KOPT-K1 (cell line): ENCODE results near the gene TENM4.

Experiments used
- H3K27ac ChIP-seq: fragments of 200-600 bp; sonication (generic); 2 replicates; pipeline ENCODE4 v1.5.1; 2016; ENCODE audit warnings: antibody characterized with exemption, mild to moderate bottlenecking, low read depth, low read length; ENCODE audit not compliant: poor library complexity, severe bottlenecking
- H3K36me3 ChIP-seq: fragments of 200-600 bp; sonication (generic); 2 replicates; pipeline ENCODE4 v1.5.1; 2017; ENCODE audit warnings: antibody characterized with exemption, mild to moderate bottlenecking, low read length, moderate library complexity; ENCODE audit not compliant: insufficient read depth
- H3K9me3 ChIP-seq: fragments of 200-600 bp; sonication (generic); 2 replicates; pipeline ENCODE4 v1.5.1; 2017; ENCODE audit warnings: antibody characterized with exemption, low read length, mild to moderate bottlenecking; ENCODE audit not compliant: insufficient read depth, poor library complexity, severe bottlenecking

The TENM4 gene

GRCh38 chr11:78967811-78968210 lies 473.0 kb downstream of the TENM4 start:
- H3K36me3 ChIP-seq = no peaks in the 10 kb centered on the region

GRCh38 chr11:78965432-78965831 lies 475.4 kb downstream of the TENM4 start:
- Histone ChIP-seq H3K36me3 (no peaks in the 10 kb centered on the region), H3K27ac (no peak overlapping the region), H3K9me3 (no peaks in the 10 kb centered on the region)

More at GRCh38 chr11:78967811-78968210, 473.0 kb downstream of the TENM4 start:
- Histone ChIP-seq H3K27ac (no peak overlapping the region), H3K9me3 (no peaks in the 10 kb centered on the region)

DNA sequence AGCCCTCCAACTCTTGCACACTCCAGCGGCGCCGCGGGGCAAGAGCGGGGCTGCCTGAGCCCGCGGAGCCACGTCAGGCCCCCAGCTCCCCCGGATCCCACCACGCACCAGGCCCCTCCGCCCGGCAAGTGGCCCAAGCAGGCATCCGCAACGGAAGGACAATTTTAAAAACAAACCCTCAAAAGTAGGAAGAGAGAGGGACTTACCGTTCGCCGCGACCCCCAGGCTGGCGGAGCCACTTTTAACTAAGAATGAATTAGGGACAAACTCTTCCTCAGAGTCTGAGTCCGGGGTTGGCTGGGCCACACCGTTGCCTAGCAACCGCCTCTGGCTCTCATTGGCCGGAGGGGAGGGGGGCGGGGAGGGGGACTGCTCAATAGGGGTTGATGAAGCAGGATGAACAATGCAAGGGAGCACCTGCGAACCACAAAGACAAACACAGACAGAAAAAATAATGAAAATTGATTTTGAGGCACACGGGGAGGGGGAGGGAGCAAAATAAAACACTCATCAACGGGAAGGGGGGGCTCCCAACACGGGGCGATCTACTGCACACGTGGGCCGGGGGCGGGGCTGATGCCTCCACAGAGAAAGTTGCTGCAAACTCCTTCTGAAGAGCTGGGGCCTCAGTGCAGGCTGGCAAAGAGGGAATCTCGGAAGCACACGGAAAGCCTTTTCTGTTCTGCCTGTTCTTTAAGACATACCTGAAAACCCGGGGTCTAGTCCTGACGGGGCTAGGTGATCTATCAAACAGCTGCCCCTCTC lies 478.7 kb downstream of the TENM4 start:
- H3K27ac ChIP-seq = no peak overlapping the region
- H3K9me3 ChIP-seq = no peaks in the 10 kb centered on the region

DNA sequence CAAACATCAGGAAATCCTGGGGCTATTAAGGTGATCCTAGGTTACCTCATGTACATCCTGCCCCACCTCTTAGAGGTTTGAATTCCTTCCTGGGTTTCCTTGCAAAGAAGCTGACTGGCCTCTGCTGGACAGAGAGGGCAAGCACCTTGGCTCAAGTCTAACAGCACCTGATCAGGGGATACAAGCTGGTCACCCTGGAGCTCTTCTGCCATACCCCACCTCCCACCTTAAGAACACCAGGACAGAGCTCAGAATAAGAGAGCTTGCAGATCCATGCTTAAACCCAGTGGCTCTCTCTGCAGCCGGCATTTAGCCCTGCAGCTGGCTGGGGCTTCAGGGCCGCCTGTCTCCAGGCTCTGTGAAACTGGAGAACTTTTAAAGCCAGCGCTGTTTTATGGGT lies 479.6 kb downstream of the TENM4 start:
- Histone ChIP-seq H3K36me3 (no peaks in the 10 kb centered on the region), H3K9me3 (no peaks in the 10 kb centered on the region), H3K27ac (no peak overlapping the region)

More for the DNA sequence above, 478.7 kb downstream of the TENM4 start:
- no peaks in the 10 kb centered on the region for H3K36me3 ChIP-seq

GRCh38 chr11:78958444-78958843 lies 482.4 kb downstream of the TENM4 start:
- Histone ChIP-seq H3K36me3 (no peaks in the 10 kb centered on the region), H3K9me3 (no peaks in the 10 kb centered on the region), H3K27ac (no peak overlapping the region)

- Histone ChIP-seq H3K27ac (no peak overlapping the region), H3K36me3 (no peaks in the 10 kb centered on the region), H3K9me3 (no peaks in the 10 kb centered on the region)
Measured at GRCh38 chr11:78957476-78958245, 483.2 kb downstream of the TENM4 start.

- no peaks in the 10 kb centered on the region for H3K9me3 ChIP-seq
- H3K36me3 ChIP-seq = no peaks in the 10 kb centered on the region
- H3K27ac ChIP-seq = no peak overlapping the region
Measured at GRCh38 chr11:78954696-78955095, 486.1 kb downstream of the TENM4 start.

- no peaks in the 10 kb centered on the region for H3K9me3 ChIP-seq
- H3K36me3 ChIP-seq = no peaks in the 10 kb centered on the region
- no peak overlapping the region for H3K27ac ChIP-seq
Measured at GRCh38 chr11:78954261-78954660, 486.6 kb downstream of the TENM4 start.

DNA sequence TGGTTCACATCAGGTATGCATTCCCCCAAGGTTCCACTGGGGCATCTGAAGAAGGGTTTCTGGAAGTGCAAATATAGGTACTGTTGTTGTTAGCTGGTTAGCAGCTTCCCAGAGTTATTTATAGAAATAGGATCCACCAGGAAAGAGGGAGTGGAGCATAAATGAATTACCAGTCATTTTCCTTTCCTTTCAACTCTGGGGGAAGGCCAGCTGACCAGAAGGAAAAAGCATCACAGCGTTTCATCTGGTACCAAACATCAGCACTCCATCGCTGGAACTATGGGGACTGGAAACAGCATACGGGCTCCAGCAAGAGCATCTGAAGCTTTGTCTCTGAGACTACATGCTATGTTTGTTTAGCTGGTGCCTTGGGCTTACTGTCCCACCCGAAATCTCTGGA lies 487.9 kb downstream of the TENM4 start:
- H3K36me3 ChIP-seq = no peaks in the 10 kb centered on the region
- H3K9me3 ChIP-seq = no peaks in the 10 kb centered on the region
- H3K27ac ChIP-seq = no peak overlapping the region

GRCh38 chr11:78952175-78952574 lies 488.7 kb downstream of the TENM4 start:
- H3K9me3 ChIP-seq = no peaks in the 10 kb centered on the region
- no peak overlapping the region for H3K27ac ChIP-seq
- no peaks in the 10 kb centered on the region for H3K36me3 ChIP-seq

- Histone ChIP-seq H3K36me3 (no peaks in the 10 kb centered on the region), H3K27ac (no peak overlapping the region), H3K9me3 (no peaks in the 10 kb centered on the region)
Measured at GRCh38 chr11:78949976-78950690, 490.7 kb downstream of the TENM4 start.

GRCh38 chr11:78946945-78947902 lies 493.6 kb downstream of the TENM4 start:
- Histone ChIP-seq H3K36me3 (no peaks in the 10 kb centered on the region), H3K27ac (no peak overlapping the region), H3K9me3 (no peaks in the 10 kb centered on the region)

GRCh38 chr11:78943841-78944240 lies 497.0 kb downstream of the TENM4 start:
- H3K27ac ChIP-seq = no peak overlapping the region
- H3K36me3 ChIP-seq = no peaks in the 10 kb centered on the region
- no peaks in the 10 kb centered on the region for H3K9me3 ChIP-seq

DNA sequence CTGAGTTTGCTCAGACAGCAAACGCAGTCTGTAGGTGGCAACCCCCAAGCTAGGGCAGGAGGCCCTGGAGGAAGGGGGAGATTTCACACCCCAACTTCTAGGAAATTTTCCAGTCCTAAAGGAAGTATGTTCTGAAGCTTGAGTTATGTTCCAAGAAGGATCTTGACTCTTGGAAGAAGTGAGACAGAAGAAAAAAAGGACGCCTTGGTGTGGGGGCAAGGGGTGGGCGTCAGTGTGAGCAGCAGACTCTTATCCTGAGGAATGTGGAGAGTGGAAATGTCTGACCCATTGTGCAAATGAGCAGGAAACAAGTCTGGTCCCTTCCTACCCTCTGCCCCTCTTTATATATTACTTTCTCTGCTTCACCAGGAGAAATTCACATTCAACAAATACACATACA lies 497.7 kb downstream of the TENM4 start:
- no peaks in the 10 kb centered on the region for H3K36me3 ChIP-seq
- no peaks in the 10 kb centered on the region for H3K9me3 ChIP-seq
- H3K27ac ChIP-seq = no peak overlapping the region
